Femur (tissue), 1 donor: ENCODE measurements around the gene PSTK.

Source experiments
- DNase-seq: peaks from one replicate; pipeline ENCODE4 v3.0.0-alpha.2; 2017

Gene PSTK

GRCh38 chr10:122980209-122981065, at the start of gene PSTK:
Gene PSTK, plus strand, starts transcription at chr10:122980401. Its CDS starts 79 bp downstream, at chr10:122980480.
- DNase-seq, result peak; percentile 96

- no peak for DNase-seq
These were observed 48.9 kb upstream of the PSTK start for GRCh38 chr10:122931088-122931906.

GRCh38 chr10:122939133-122939855, 40.9 kb upstream of the PSTK start:
- no peak for DNase-seq

GRCh38 chr10:122939856-122940543, 40.2 kb upstream of the PSTK start:
- DNase-seq, result no peak

GRCh38 chr10:122949296-122949695, 30.9 kb upstream of the PSTK start:
- no peak for DNase-seq

GRCh38 chr10:122953902-122954730, 26.1 kb upstream of the PSTK start, which contains the start of gene C10orf88:
Gene C10orf88, minus strand, starts transcription at chr10:122954227. Its CDS starts 49 bp downstream, at chr10:122954178.
- DNase-seq, result peak; percentile 99

GRCh38 chr10:122954731-122955050, 25.5 kb upstream of the PSTK start:
- no peak for DNase-seq

- no peak for DNase-seq
These were observed 24.3 kb upstream of the PSTK start for GRCh38 chr10:122955892-122956291.

- DNase-seq, result no peak
These were observed 22.7 kb upstream of the PSTK start for GRCh38 chr10:122957474-122957873.

GRCh38 chr10:122962405-122962804, 17.8 kb upstream of the PSTK start:
- no peak for DNase-seq

- no peak for DNase-seq
These were observed 13.3 kb upstream of the PSTK start for GRCh38 chr10:122966879-122967278.

GRCh38 chr10:122968698-122969097, 11.5 kb upstream of the PSTK start:
- DNase-seq, result no peak

GRCh38 chr10:122974023-122974422, 6.2 kb upstream of the PSTK start:
- DNase-seq, result no peak

GRCh38 chr10:122974543-122975064, 5.6 kb upstream of the PSTK start:
- DNase-seq, result no peak

- DNase-seq, result no peak
These were observed 864 bp downstream of the PSTK start for GRCh38 chr10:122981066-122981464.

- no peak for DNase-seq
These were observed 3.7 kb downstream of the PSTK start for GRCh38 chr10:122983898-122984297.

GRCh38 chr10:122984708-122985107, 4.5 kb downstream of the PSTK start:
- DNase-seq, result no peak

GRCh38 chr10:122986335-122986734, 6.1 kb downstream of the PSTK start:
- DNase-seq, result no peak

GRCh38 chr10:122988501-122988900, 8.3 kb downstream of the PSTK start:
- DNase-seq, result no peak

- no peak for DNase-seq
These were observed 10.1 kb downstream of the PSTK start for GRCh38 chr10:122990278-122990677.

GRCh38 chr10:122992031-122992585, 11.9 kb downstream of the PSTK start:
- no peak for DNase-seq
